Activated CD4-positive, alpha-beta memory T cell treated with anti-CD3 and anti-CD28 coated beads, Interleukin-2, amount 10 ng/mL, durations not matched to agents 7 days and 5 days (primary cell): ENCODE measurements around the gene BMP8A. TPM values are rescaled to one million over a fixed set of nuclear protein-coding genes. Genes with fewer than 3 reads are reported as not detected.
"Not testable (repeated sequence)": the region's sequence is repeated elsewhere in the genome, so short reads cannot be mapped to it uniquely, and the experiment has no call there.

Experiments used
- CTCF ChIA-PET: fragments of 350-600 bp; sonication (Branson Sonifier 250); formaldehyde crosslinking; loops from one replicate; lab custom pipeline; 2021; ENCODE audit warnings: antibody characterized with exemption, inconsistent platforms; lab: Charles Lee
- POLR2A ChIA-PET: fragments of 350-600 bp; sonication (Branson Sonifier 250); formaldehyde crosslinking; loops from one replicate; lab custom pipeline; 2021; ENCODE audit warnings: antibody characterized with exemption; lab: Charles Lee
- DNase-seq: peaks from one replicate; pipeline ENCODE4 v3.0.0-alpha.2; 2020
- H3K27ac Mint-ChIP-seq: one replicate; pipeline ENCODE4 v1.8.0; 2021; ENCODE audit warnings: mild to moderate bottlenecking, mixed read lengths
- H3K27me3 Mint-ChIP-seq: one replicate; pipeline ENCODE4 v1.8.0; 2021; ENCODE audit warnings: mixed read lengths
- H3K36me3 Mint-ChIP-seq: one replicate; pipeline ENCODE4 v1.8.0; 2021; ENCODE audit warnings: low read depth, mixed read lengths
- H3K4me1 Mint-ChIP-seq: one replicate; pipeline ENCODE4 v1.8.0; 2021; ENCODE audit warnings: mixed read lengths
- H3K4me3 Mint-ChIP-seq: one replicate; pipeline ENCODE4 v1.8.0; 2021; ENCODE audit warnings: mild to moderate bottlenecking, mixed read lengths
- H3K9me3 Mint-ChIP-seq: one replicate; pipeline ENCODE4 v1.8.0; 2021; ENCODE audit warnings: mixed read lengths
- total RNA-seq, 2 experiments: library from RNA; stranded (reverse); gene quantifications; one replicate each; pipeline ENCODE4 v1.2.3, GENCODE V29; 2021

BMP8A gene
- total RNA-seq, 2 experiments from 2014 or later, result not detected

DNA sequence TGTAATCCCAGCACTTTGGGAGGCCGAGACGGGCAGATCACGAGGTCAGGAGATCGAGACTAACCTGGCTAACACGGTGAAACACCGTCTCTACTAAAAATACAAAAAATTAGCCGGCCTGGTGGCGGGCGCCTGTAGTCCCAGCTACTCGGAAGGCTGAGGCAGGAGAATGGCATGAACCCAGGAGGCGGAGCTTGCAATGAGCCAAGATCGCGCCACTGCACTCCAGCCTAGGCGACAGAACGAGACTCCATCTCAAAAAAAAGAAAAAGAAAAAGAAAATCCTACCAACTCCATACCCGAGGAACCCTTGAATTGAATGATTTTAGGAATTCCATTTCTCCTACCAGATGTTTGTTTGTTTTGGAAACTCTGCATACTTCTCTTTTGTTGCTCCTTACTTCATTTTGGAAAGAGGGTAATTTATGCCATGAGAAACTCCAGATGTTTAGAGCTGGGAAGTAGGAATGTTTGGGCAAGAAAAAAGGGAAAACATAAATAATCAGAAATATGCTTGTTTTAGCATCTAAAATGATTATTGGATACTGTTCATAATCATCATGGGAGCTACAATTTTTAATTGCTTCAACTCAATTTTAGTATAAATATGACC, 24.2 kb upstream of the BMP8A start:
- H3K4me3 Mint-ChIP-seq, H3K9me3 Mint-ChIP-seq, DNase-seq, CTCF ChIA-PET, H3K4me1 Mint-ChIP-seq, H3K27ac Mint-ChIP-seq, H3K27me3 Mint-ChIP-seq: not testable (repeated sequence)
- H3K36me3 Mint-ChIP-seq, result peaks cover 70% of the 10 kb centered on the region
- POLR2A ChIA-PET, result interaction anchor here (1.1 kb wide), 1 partner anchor 14 kb away, joined by 3 read pairs; no protein-coding TSS in a partner anchor

DNA sequence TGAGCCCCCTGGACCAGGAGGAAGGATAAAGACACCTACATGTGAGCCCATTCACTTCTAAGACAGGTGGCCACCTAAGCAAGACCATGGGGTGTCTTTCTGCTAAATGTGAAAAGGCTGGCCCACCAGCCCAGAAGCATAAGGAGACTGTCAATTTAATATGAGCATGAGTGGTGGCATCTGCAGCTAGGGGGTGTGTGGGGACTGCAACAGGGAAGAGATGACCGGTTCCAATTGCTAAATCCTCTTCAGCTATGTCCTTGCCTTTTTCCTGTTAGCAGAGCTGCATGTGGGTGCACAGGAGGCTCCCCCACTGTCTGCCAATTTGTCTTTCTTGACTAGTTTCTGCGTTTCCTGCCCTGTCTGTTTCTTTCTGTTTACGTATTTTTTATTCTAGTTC, 22.3 kb upstream of the BMP8A start:
- no peaks in the 10 kb centered on the region for H3K9me3 Mint-ChIP-seq
- peaks cover 65% of the 10 kb centered on the region for H3K36me3 Mint-ChIP-seq
- H3K27me3 Mint-ChIP-seq, result no peaks in the 10 kb centered on the region
- H3K4me1 Mint-ChIP-seq, result no peaks in the 10 kb centered on the region
- no peak overlapping the region for H3K4me3 Mint-ChIP-seq
- H3K27ac Mint-ChIP-seq, result no peak overlapping the region
- POLR2A ChIA-PET, result no interaction called here
- CTCF ChIA-PET, result no interaction called here
- no peak for DNase-seq

DNA sequence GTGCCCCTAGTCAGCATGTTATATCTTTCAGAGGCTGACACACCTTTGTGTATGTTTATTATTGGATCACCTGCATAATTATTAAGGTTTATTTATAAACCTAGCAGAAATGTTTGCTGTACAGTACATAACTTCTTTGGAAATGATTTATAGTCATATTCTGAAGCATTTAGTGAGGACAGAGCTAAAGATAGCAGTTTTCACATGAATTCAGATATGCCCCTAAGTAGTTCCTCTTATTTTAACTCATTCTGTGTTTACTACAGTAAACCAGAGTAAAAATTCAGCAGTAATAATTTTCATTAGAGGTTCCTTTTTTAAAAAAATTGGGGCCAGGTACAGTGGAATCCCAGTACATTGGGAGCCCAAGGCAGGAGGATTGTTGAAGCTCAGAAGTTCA, 21.4 kb upstream of the BMP8A start:
- H3K27ac Mint-ChIP-seq, result no peak overlapping the region
- H3K4me3 Mint-ChIP-seq, result no peak overlapping the region
- no peaks in the 10 kb centered on the region for H3K9me3 Mint-ChIP-seq
- H3K4me1 Mint-ChIP-seq, result no peaks in the 10 kb centered on the region
- DNase-seq, result no peak
- no peaks in the 10 kb centered on the region for H3K27me3 Mint-ChIP-seq
- peaks cover 65% of the 10 kb centered on the region for H3K36me3 Mint-ChIP-seq
- ChIA-PET POLR2A (interaction anchor here (0.9 to 1.1 kb wide), 2 partner anchors 11 to 14 kb away, joined by 3 read pairs; no protein-coding TSS in a partner anchor), CTCF (interaction anchor here (1.2 to 1.5 kb wide), 3 partner anchors 12 to 135 kb away, joined by 3 read pairs; no protein-coding TSS in a partner anchor)

DNA sequence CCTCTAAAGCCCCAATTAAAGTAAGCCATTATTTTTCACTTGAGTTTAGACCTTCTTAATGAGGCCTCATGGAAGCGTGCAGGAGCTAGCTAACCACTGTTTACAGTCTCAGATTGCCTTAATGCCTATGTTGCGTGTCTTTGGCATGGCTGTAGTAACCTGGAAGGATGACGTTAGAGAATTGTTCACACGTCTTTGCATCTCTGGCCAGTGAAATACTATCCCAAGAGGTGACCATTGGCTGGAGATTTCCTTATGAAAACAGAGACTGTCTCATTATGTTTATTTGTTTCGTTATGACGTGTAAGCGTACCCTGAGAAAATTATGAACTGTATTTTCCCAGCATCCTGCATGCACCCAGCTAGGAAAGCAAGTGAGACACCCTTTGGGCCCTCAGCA, 18.6 kb upstream of the BMP8A start:
- H3K36me3 Mint-ChIP-seq, result peaks cover 60% of the 10 kb centered on the region
- H3K9me3 Mint-ChIP-seq, result no peaks in the 10 kb centered on the region
- H3K27me3 Mint-ChIP-seq, result no peaks in the 10 kb centered on the region
- H3K4me3 Mint-ChIP-seq, result no peak overlapping the region
- DNase-seq, result no peak
- ChIA-PET CTCF (interaction anchor here (1.5 kb wide), 1 partner anchor 66 kb away, joined by 4 read pairs; no protein-coding TSS in a partner anchor), POLR2A (no interaction called here)
- H3K4me1 Mint-ChIP-seq, result no peaks in the 10 kb centered on the region
- H3K27ac Mint-ChIP-seq, result no peak overlapping the region

DNA sequence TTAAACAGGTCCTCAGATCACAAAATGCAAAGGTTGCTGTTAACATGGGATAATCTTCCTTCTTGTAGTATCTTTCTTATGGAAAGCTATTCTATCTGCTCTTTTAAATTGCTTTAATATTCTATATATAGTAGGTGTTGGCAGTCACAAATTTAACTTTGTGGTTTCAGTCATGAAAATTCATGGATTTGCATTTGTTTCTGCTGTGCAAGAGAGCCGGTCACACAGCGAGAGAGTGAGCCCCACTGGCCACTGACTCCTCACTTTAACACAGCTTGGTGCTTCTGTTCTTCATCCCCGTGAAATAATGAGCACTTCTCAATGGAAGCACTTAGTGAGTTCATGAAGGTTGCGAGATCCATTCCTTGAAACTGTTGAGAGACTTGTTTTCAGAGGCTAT, 18.1 kb upstream of the BMP8A start:
- Mint-ChIP-seq H3K36me3 (peaks cover 58% of the 10 kb centered on the region), H3K4me3 (no peak overlapping the region), H3K4me1 (no peaks in the 10 kb centered on the region), H3K27ac (no peak overlapping the region), H3K27me3 (no peaks in the 10 kb centered on the region), H3K9me3 (no peaks in the 10 kb centered on the region)
- CTCF ChIA-PET, result no interaction called here
- no peak for DNase-seq
- POLR2A ChIA-PET, result no interaction called here

DNA sequence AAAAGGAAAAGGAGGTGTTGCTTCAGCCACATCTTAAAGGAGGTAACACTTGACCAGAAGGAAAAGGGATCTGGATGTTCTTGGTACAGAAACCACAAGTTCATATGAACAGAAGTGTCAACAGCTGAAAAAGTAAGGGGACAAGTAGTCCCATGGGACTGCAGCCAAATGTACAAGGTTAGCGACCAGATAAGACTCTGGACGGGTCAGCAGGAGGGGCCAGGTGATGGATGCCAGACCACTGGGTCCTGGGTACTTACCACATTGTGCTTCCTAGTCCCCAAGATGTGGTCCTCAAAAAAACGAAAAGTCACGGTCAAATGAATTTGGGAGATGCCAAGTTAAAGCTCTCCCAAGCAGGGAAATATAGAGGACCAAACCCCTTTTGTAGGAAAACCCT, 16.6 kb upstream of the BMP8A start:
- Mint-ChIP-seq H3K4me1 (no peaks in the 10 kb centered on the region), H3K9me3 (no peaks in the 10 kb centered on the region), H3K36me3 (peaks cover 60% of the 10 kb centered on the region), H3K27me3 (no peaks in the 10 kb centered on the region), H3K4me3 (no peak overlapping the region), H3K27ac (no peak overlapping the region)
- no peak for DNase-seq
- ChIA-PET POLR2A (interaction anchor here (1.4 kb wide), 1 partner anchor 16 kb away, joined by 3 read pairs; no protein-coding TSS in a partner anchor), CTCF (interaction anchor here (0.6 to 0.7 kb wide), 2 partner anchors 173 to 197 kb away, joined by 3 read pairs; no protein-coding TSS in a partner anchor)

DNA sequence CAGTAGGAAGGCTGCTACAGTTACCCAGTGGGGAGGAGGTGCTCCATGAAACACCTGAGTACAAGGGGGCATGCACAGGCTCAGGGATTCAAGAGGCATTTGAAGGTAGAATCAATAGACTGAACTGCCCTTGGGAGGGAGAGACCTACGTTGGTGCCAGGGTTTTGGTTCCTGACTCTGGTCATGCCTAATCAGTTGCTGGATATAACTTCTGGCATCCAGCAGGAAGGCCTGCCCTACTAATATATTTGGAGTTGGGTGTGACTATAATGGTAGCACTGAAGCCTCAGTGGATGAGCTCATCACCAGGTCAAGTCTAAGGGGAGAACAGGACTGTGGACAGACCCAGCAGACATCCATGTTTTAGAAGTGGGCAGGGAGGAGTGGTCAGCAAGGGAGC, 15.9 kb upstream of the BMP8A start:
- H3K4me3 Mint-ChIP-seq, H3K9me3 Mint-ChIP-seq, H3K27me3 Mint-ChIP-seq, DNase-seq, H3K4me1 Mint-ChIP-seq: not testable (repeated sequence)
- CTCF ChIA-PET, result interaction anchor here (0.6 kb wide), 1 partner anchor 197 kb away, joined by 3 read pairs; no protein-coding TSS in a partner anchor
- H3K36me3 Mint-ChIP-seq, result peaks cover 61% of the 10 kb centered on the region
- POLR2A ChIA-PET, result interaction anchor here (1.4 kb wide), 1 partner anchor 17 kb away, joined by 3 read pairs; no protein-coding TSS in a partner anchor
- peak overlapping the region; percentile 11 for H3K27ac Mint-ChIP-seq

DNA sequence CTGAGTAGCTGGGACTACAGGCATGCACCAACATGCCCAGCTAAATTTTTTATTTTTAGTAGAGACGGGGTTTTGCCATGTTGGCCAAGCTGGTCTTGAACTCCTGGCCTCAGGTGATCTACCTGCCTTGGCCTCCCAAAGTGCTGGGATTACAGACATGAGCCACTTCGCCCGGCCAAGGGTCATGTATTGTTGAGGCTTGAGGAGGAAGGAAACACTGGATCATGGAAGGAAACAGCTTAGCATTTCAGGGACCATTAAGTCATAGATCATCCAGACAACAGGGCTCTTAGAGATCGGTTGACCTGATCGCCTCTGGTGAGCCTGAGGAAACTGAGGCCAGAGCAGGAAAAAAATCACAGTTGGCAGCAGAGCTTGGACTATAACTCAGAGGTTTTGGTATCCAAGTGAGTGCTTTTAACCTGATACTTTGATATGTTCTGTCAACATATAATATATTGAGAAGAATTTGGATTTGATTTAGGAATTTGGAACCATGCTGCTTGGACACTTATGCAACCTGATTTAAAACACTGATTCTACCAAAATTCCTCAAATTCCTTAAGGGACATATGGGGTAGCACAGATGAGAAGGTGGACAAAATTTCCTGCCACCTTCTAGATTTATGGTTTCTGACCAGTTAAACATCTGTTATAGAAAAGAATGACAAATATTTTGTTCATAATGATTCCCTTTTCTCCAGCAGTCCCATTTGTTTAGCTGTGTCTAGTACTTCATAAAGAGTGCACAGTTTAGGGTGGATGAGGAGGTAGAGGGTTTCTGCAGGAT, 13.1 kb upstream of the BMP8A start:
- no peaks in the 10 kb centered on the region for H3K4me1 Mint-ChIP-seq
- H3K4me3 Mint-ChIP-seq, result no peak overlapping the region
- DNase-seq, result no peak
- CTCF ChIA-PET, result interaction anchor here (0.7 to 1.6 kb wide), 2 partner anchors 47 to 60 kb away, joined by 3 to 5 read pairs; no protein-coding TSS in a partner anchor
- H3K27ac Mint-ChIP-seq, result no peak overlapping the region
- H3K36me3 Mint-ChIP-seq, result peaks cover 66% of the 10 kb centered on the region
- no peaks in the 10 kb centered on the region for H3K27me3 Mint-ChIP-seq
- H3K9me3 Mint-ChIP-seq, result no peaks in the 10 kb centered on the region
- POLR2A ChIA-PET, result no interaction called here

DNA sequence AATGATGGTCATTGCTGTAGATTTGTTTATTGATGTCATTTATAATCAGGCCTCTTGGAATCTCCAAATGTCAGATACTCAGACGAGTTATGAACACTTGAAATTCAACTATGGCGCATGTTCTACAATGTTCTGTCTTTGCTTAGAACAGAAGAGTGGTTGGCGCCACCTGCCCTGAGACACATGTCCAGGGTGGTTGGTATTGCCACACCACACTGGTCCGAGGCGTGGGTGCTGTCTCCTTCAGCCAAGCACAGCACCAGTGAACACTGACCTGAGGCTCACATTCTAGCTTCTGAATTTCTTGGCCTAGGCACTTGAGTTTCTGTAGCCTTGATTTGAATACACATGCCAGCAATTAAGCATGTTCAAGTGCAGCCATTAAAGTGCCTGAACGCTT, 10.1 kb upstream of the BMP8A start:
- ChIA-PET CTCF (interaction anchor here (1.0 to 1.3 kb wide), 2 partner anchors 11 to 58 kb away, joined by 3 read pairs; no protein-coding TSS in a partner anchor), POLR2A (interaction anchor here (1.0 kb wide), 1 partner anchor 13 kb away, joined by 3 read pairs; no protein-coding TSS in a partner anchor)
- Mint-ChIP-seq H3K4me3 (no peak overlapping the region), H3K27ac (no peak overlapping the region), H3K27me3 (no peaks in the 10 kb centered on the region), H3K9me3 (no peaks in the 10 kb centered on the region), H3K36me3 (peaks cover 59% of the 10 kb centered on the region), H3K4me1 (no peaks in the 10 kb centered on the region)
- DNase-seq, result no peak

DNA sequence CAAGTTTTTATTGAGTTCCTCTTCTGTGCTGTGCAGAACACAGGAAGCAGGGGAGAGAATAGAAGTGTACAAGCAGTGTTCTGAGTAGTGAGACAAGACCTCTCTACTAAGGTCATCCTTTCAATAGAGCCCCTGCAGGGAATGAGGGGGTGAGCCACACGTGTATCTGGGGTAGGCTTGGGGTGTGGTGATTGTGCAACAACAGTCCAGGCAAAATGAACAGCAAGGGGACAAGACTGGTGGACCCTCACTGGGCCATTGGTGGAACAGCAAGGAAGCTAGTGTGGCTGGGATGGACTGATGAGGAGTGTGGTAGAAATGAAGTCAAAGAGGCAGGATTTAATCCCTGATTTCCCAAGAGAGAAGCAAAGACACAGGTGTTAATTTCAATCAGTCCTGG, 8.2 kb upstream of the BMP8A start:
- no peaks in the 10 kb centered on the region for H3K9me3 Mint-ChIP-seq
- no peaks in the 10 kb centered on the region for H3K27me3 Mint-ChIP-seq
- no peaks in the 10 kb centered on the region for H3K4me1 Mint-ChIP-seq
- peaks cover 62% of the 10 kb centered on the region for H3K36me3 Mint-ChIP-seq
- ChIA-PET CTCF (no interaction called here), POLR2A (no interaction called here)
- no peak for DNase-seq
- H3K27ac Mint-ChIP-seq, result no peak overlapping the region
- no peak overlapping the region for H3K4me3 Mint-ChIP-seq

DNA sequence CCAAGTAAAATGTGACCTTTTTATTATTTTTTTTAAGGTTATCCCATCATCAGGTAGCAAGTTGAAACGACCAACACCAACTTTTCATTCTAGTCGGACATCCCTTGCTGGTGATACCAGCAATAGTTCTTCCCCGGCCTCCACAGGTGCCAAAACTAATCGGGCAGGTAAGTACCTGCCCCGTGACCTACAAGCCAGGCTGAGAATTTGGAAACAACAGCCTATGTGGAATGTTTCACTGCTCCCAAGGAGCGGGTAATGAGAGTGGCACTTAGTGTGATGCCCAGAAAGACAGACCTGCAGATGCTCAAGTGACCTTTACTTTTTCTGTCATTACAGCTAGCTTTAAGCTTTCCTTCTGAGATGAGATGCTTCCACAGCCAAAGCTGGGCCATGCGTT, 6.9 kb upstream of the BMP8A start:
- CTCF ChIA-PET, result no interaction called here
- Mint-ChIP-seq H3K27me3 (no peaks in the 10 kb centered on the region), H3K27ac (no peak overlapping the region), H3K9me3 (no peaks in the 10 kb centered on the region), H3K4me3 (no peak overlapping the region), H3K36me3 (peaks cover 51% of the 10 kb centered on the region), H3K4me1 (no peaks in the 10 kb centered on the region)
- DNase-seq, result no peak
- POLR2A ChIA-PET, result no interaction called here

DNA sequence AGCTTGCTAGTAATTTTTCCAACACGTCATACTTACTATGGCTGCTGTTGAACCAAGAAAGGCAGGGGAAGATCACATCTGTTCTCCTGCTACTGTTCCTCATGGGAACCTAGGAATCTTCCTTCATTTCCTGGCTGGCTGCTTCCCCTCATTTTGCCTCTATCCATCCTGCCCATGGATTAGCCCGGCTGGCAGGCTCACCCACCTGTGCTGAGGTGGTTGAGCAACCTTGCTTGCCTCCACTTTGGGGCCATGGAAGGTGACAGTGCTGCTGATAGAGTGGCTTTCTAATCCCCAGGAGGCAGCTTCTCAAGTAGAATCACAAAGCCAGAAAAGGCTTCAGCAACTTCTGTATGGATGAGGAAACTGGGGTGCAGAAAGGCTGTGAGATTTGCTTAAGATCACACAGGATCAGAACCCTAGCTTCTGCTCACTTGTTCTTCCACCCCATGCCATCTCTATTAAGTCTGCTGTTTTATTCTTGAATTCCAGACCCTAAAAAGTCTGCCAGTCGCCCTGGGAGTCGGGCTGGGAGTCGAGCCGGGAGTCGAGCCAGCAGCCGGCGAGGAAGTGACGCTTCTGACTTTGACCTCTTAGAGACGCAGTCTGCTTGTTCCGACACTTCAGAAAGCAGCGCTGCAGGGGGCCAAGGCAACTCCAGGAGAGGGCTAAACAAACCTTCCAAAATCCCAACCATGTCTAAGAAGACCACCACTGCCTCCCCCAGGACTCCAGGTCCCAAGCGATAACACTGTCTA, 6.2 kb upstream of the BMP8A start:
- ChIA-PET POLR2A (no interaction called here), CTCF (no interaction called here)
- no peaks in the 10 kb centered on the region for H3K9me3 Mint-ChIP-seq
- no peak overlapping the region for H3K4me3 Mint-ChIP-seq
- no peaks in the 10 kb centered on the region for H3K4me1 Mint-ChIP-seq
- H3K27ac Mint-ChIP-seq, result no peak overlapping the region
- peaks cover under 1% of the 10 kb centered on the region for H3K27me3 Mint-ChIP-seq
- DNase-seq, result no peak
- peaks cover 44% of the 10 kb centered on the region for H3K36me3 Mint-ChIP-seq
